ENCODE measurements around the gene CACNB2. TPM values are rescaled to one million over a fixed set of nuclear protein-coding genes. Genes with fewer than 3 reads are reported as not detected.
"Not testable (repeated sequence)": the region's sequence is repeated elsewhere in the genome, so short reads cannot be mapped to it uniquely, and the experiment has no call there.

The CACNB2 gene
- total RNA-seq, 1 donor from 2014 or later: 4.9 TPM

GRCh38 chr10:18561861-18562551 lies 421.8 kb downstream of the CACNB2 start:
- DNase-seq (ENCODE audit: low spot score, unreplicated experiment): no peak
- no peak overlapping the region for H3K27ac Mint-ChIP-seq
- H3K27me3 Mint-ChIP-seq: no peaks in the 10 kb centered on the region
- TF ChIP-seq, protein P1, sequence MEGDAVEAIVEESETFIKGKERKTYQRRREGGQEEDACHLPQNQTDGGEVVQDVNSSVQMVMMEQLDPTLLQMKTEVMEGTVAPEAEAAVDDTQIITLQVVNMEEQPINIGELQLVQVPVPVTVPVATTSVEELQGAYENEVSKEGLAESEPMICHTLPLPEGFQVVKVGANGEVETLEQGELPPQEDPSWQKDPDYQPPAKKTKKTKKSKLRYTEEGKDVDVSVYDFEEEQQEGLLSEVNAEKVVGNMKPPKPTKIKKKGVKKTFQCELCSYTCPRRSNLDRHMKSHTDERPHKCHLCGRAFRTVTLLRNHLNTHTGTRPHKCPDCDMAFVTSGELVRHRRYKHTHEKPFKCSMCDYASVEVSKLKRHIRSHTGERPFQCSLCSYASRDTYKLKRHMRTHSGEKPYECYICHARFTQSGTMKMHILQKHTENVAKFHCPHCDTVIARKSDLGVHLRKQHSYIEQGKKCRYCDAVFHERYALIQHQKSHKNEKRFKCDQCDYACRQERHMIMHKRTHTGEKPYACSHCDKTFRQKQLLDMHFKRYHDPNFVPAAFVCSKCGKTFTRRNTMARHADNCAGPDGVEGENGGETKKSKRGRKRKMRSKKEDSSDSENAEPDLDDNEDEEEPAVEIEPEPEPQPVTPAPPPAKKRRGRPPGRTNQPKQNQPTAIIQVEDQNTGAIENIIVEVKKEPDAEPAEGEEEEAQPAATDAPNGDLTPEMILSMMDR (IDR thresholded peaks at IDR 0.05; ENCODE audit: unreplicated experiment): no peak
- H3K9me3 Mint-ChIP-seq (ENCODE audit: low read depth): no peaks in the 10 kb centered on the region
- no peaks in the 10 kb centered on the region for H3K4me1 Mint-ChIP-seq (ENCODE audit: low read depth)
- no peak overlapping the region for H3K4me3 Mint-ChIP-seq (ENCODE audit: low read depth)
- no peaks in the 10 kb centered on the region for H3K36me3 Mint-ChIP-seq (ENCODE audit: insufficient read depth)

GRCh38 chr10:18563003-18563726 lies 422.9 kb downstream of the CACNB2 start:
- DNase-seq (ENCODE audit: low spot score, unreplicated experiment): no peak
- no peak overlapping the region for H3K27ac Mint-ChIP-seq
- no peak overlapping the region for H3K4me3 Mint-ChIP-seq (ENCODE audit: low read depth)
- H3K36me3 Mint-ChIP-seq (ENCODE audit: insufficient read depth): no peaks in the 10 kb centered on the region
- H3K4me1 Mint-ChIP-seq (ENCODE audit: low read depth): no peaks in the 10 kb centered on the region
- TF ChIP-seq, protein P1 (IDR thresholded peaks at IDR 0.05; ENCODE audit: unreplicated experiment): no peak
- no peaks in the 10 kb centered on the region for H3K9me3 Mint-ChIP-seq (ENCODE audit: low read depth)
- H3K27me3 Mint-ChIP-seq: no peaks in the 10 kb centered on the region

DNA sequence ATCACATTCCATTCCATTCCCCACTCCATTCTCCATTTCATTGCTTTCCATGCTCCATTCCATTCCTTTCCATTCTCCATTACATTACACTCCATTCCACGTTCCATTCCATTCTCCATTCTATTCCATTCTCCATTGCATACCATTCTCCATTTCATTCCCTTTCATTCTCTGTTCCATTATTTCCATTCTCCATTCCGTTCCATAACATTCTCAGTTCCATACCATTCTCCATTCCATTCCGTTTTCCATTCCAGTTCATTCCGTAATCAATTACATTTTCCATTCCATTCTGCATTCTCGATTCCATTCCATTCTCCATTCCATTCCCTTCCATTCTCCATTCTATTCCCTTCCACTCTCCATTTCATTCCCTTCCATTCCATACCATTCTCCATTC lies 424.8 kb downstream of the CACNB2 start:
- H3K4me3 Mint-ChIP-seq (ENCODE audit: low read depth): no peak overlapping the region
- no peaks in the 10 kb centered on the region for H3K9me3 Mint-ChIP-seq (ENCODE audit: low read depth)
- no peaks in the 10 kb centered on the region for H3K27me3 Mint-ChIP-seq
- H3K27ac Mint-ChIP-seq: no peak overlapping the region
- DNase-seq (ENCODE audit: low spot score, unreplicated experiment): no peak
- TF ChIP-seq, protein P1 (IDR thresholded peaks at IDR 0.05; ENCODE audit: unreplicated experiment): no peak
- no peaks in the 10 kb centered on the region for H3K4me1 Mint-ChIP-seq (ENCODE audit: low read depth)
- H3K36me3 Mint-ChIP-seq (ENCODE audit: insufficient read depth): no peaks in the 10 kb centered on the region

DNA sequence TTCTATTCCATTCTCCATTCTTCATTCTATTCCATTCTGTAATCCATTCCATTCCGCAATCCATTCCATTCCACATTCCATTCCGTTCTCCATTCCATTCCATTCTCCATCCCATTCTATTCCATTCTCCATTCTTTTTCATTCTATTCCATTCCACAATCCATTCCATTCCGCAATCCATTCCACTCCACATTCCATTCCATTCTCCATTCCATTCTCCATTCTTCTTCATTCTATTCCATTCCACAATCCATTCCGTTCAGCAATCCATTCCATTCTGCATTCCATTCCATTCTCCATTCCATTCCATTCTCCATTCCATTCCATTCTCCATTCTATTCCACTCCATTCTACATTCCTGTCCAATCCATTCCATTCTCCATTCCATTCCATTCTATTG lies 426.0 kb downstream of the CACNB2 start:
- Mint-ChIP-seq H3K27ac (no peak overlapping the region), H3K4me1 (ENCODE audit: low read depth) (no peaks in the 10 kb centered on the region), H3K9me3 (ENCODE audit: low read depth) (no peaks in the 10 kb centered on the region), H3K27me3 (no peaks in the 10 kb centered on the region), H3K36me3 (ENCODE audit: insufficient read depth) (no peaks in the 10 kb centered on the region), H3K4me3 (ENCODE audit: low read depth) (no peak overlapping the region)
- TF ChIP-seq, protein P1 (IDR thresholded peaks at IDR 0.05; ENCODE audit: unreplicated experiment): no peak
- no peak for DNase-seq (ENCODE audit: low spot score, unreplicated experiment)

- no peaks in the 10 kb centered on the region for H3K4me1 Mint-ChIP-seq (ENCODE audit: low read depth)
- no peaks in the 10 kb centered on the region for H3K36me3 Mint-ChIP-seq (ENCODE audit: insufficient read depth)
- no peaks in the 10 kb centered on the region for H3K27me3 Mint-ChIP-seq
- H3K27ac Mint-ChIP-seq: no peak overlapping the region
- H3K9me3 Mint-ChIP-seq (ENCODE audit: low read depth): no peaks in the 10 kb centered on the region
- no peak for DNase-seq (ENCODE audit: low spot score, unreplicated experiment)
- TF ChIP-seq, protein P1 (IDR thresholded peaks at IDR 0.05; ENCODE audit: unreplicated experiment): no peak
- no peak overlapping the region for H3K4me3 Mint-ChIP-seq (ENCODE audit: low read depth)
Observed at GRCh38 chr10:18567343-18567856, 427.2 kb downstream of the CACNB2 start.

DNA sequence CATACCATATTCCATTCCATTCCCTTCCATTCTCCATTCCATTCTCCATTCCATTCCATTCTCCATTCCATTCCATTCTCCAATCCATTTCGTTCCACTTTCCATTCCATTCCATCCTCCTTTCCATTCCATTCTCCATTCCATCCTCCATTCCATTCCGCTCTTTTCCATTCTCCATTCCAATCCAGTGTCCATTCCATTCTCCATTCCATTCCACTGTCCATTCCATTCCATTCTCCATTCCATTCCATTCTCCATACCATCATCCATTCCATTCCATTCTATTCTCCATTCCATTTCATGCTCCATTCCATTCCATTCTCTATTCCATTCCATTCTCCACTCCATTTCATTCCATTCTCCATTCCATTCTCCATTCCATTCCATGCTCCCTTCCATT lies 430.2 kb downstream of the CACNB2 start:
- not testable (repeated sequence) for H3K27me3 Mint-ChIP-seq; H3K4me1 Mint-ChIP-seq (ENCODE audit: low read depth); H3K36me3 Mint-ChIP-seq (ENCODE audit: insufficient read depth); H3K27ac Mint-ChIP-seq; DNase-seq (ENCODE audit: low spot score, unreplicated experiment); H3K9me3 Mint-ChIP-seq (ENCODE audit: low read depth); H3K4me3 Mint-ChIP-seq (ENCODE audit: low read depth)

Measured in progenitor cell of endocrine pancreas (in vitro differentiated cells).